Right forelimb (tissue), 1 donor: ENCODE data around the gene IER3.

Experiments
- DNase-seq: peaks from one replicate; pipeline ENCODE4 v3.0.0-alpha.2; 2018

Gene IER3, protein sequence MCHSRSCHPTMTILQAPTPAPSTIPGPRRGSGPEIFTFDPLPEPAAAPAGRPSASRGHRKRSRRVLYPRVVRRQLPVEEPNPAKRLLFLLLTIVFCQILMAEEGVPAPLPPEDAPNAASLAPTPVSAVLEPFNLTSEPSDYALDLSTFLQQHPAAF

DNA sequence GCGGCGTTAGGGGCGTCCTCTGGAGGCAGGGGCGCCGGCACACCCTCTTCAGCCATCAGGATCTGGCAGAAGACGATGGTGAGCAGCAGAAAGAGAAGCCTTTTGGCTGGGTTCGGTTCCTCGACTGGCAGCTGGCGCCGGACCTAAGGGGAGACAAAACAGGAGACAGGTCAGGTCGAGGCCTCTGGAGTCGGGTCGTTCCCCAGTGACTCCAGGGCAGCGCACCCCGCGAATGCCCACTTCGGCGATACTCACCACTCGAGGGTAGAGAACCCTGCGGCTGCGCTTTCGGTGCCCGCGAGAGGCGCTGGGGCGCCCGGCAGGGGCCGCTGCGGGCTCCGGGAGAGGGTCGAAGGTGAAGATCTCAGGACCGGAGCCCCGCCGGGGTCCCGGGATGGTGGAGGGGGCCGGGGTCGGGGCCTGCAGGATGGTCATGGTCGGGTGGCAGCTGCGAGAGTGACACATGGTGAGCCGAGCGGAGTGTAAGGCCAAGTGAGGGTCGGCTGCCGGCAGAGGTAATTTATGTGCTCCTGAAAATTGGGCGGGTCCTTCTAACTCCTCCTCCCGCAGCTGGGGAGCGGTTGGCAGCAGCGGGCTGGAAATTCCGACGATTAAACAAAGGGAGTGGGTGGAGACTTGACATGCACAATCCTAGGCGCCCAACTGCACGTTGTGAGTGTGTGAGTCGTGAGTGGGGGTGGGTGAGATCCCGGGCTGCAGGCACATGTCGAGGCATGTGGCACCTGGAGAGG is at the start of gene IER3:
Gene IER3, minus strand, starts transcription at position 494 of the 752 bp plus-strand sequence. Its CDS starts 29 bp downstream, at position 465.
- peak; percentile 86 for DNase-seq

GRCh38 chr6:30793521-30794194 is 49.3 kb upstream of the IER3 start:
- no peak for DNase-seq

- no peak for DNase-seq
Observed at GRCh38 chr6:30792786-30793185, 48.4 kb upstream of the IER3 start.

DNA sequence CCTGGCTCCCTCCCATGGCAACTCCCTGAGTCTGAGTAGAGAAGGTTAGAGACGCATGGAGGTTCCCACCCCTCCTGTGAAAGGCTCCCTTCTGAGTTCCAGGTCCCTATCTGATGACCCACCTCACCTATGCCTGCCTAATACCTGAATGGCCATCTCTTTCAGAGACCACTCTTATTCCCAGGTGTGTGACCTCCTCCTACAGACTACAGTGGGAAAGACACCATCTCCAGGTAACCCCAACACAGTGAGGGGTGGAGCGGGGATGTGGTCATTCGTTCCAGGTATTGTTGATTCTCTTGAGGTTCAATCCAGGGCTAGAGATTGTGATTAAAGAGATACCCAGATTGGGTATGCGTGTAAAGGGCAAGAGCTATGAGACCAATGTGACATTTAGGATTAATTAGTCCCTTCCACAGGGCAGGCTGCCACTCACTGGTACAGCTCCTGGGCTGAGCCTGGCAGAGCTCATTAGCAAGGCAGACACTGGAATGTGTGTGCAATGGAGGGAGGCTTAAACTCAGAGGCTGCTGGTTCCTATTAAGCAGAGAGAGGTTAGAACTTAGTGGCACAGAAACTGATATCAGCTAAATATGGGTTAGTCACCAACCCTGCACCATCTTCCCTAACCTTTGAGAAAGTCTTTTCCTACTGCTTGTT is 46.5 kb upstream of the IER3 start:
- no peak for DNase-seq

GRCh38 chr6:30789606-30790005 is 45.3 kb upstream of the IER3 start:
- no peak for DNase-seq

- DNase-seq = no peak
Observed at GRCh38 chr6:30787954-30788353, 43.6 kb upstream of the IER3 start.

GRCh38 chr6:30782425-30783014 is 38.2 kb upstream of the IER3 start:
- no peak for DNase-seq

GRCh38 chr6:30781743-30782424 is 37.5 kb upstream of the IER3 start:
- DNase-seq = peak; percentile 94

GRCh38 chr6:30781395-30781742 is 37.0 kb upstream of the IER3 start:
- no peak for DNase-seq

DNA sequence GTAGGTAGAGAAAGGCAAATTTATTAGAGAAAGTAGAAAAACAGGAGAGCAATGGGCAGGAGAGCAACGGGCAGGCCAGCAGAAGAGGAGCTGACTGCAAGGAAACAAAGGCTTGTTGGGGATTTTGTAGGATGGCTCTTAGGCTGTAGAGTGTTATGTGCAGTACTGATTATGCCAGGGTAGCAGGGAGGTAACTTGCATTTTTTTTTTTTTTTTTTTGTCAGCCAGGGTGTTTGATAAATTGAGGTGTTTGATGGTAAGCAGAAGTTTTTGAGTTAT is 36.2 kb upstream of the IER3 start:
- DNase-seq = no peak

- DNase-seq = no peak
Observed at GRCh38 chr6:30779850-30780641, 35.7 kb upstream of the IER3 start.

- no peak for DNase-seq
Observed at GRCh38 chr6:30778001-30778635, 33.8 kb upstream of the IER3 start.

DNA sequence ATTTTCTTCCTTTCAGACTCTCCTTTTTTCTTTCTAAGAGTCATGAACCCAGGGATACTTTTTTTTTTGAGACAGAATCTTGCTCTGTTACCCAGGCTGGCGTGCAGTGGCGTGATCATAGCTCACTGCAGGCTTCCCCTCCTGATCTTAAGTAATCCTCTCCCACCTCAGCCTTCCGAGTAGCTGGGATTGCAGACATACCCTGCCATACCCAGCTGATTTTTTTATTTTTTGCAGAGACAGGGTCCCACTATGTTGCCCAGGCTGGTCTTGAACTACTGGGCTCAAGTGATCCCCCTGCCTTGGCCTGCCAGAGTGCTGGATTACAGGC is 32.8 kb upstream of the IER3 start:
- DNase-seq = no peak

GRCh38 chr6:30776390-30777154 is 32.2 kb upstream of the IER3 start:
- DNase-seq = no peak

DNA sequence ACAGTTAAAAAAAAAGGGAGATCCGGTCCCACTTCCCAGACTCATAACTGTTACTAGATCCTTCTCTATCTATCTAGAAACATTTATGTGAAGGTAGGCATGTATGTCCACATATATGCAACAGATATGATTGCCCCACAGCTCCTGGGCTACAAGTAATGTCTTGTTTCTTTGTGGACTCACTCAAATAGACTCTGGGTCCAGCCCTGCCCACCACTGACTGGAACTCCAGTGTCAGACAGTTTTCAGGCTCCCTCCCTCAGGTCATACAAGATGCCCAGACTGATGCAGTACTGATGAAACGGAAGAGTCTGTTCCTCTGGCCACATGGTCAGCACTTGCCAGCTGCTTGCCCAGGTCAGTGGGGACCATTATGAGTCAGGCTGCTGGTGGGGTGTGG is 30.8 kb upstream of the IER3 start:
- no peak for DNase-seq

GRCh38 chr6:30774701-30775100 is 30.4 kb upstream of the IER3 start:
- DNase-seq = no peak

DNA sequence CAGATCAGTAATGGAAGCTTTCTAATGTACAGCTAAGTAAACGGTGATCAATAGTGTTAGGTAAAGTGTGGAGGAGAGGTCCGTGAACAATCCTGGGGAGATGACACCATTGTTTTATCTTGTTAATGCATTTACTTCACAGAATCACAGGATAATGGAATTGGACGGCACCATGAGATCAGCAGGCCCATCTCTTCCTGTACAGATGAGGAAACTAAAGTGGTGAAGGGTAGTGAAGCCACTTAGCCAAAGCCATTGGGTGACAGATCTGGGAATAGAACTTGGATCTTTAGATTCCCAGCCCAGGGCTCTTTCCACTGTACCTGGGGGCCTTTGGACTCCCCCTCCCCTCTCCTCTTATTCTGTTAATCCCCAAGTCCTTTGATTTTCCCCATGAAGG is 26.2 kb upstream of the IER3 start:
- DNase-seq = no peak

DNA sequence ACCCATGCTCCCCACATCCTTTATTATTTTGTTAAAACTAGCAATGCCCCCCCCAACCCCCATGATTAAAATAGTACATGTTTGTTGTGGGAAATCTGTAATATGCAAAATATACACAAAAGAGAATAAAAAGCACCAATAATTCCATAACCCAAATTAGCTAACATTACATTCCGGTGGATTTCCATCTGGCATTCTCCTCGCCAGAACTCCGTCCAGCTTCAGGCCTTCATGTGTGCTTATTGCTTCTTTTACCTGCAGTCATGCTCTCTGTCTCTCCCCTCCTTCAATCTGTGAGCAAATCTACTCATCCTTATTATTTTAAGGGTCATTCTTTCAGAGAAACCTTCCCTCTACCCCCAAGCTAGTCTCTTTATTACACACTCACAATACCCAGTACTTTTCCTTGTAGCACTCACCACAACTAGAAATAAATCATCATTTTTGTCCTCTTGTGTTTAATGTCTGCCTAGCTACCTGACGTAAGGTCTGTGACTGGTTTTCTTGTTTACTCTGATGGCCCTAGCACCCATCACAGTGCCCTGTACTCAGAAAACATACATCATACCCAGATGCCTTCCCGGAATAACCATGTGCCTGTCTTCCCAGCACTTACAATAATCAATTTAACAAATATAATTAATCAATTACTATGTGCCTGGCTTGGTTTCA is 25.6 kb upstream of the IER3 start:
- DNase-seq = no peak

DNA sequence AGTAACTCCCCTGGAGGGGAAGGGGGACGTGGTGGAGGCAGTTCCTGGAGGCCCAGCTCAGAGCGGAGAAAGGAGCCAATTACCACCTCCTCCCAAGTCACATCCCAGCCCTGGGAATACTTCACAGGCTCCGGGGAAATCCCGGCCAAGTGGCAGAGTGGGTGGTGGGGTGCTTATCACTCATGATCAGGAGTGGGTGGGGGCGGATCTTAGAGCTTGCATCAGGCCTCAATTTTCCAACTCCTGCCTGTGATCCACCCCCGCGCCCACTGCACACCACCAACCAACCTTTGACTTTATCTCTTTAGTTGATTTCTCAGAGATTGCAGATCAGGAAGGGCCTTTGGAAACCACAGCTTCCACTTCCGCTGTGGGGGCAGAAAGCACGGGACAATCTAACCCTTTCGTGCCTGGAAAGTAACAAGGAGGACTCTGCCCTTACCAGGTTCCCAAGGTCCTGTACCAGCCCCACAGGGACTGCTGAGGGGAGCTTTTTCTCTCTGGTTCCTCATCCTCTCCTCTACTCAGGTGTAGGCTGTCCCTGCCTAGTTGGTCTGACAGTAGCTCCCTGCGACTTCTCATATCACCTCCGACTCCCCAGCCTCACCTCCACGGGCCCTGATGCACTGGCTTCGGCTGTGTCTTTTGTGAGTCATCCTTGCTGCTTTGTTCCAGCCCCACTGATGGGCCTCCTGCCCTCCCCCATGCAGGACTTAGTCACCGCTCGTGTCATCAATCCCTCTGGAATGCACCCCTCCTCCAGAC is 24.9 kb upstream of the IER3 start:
- DNase-seq = no peak

DNA sequence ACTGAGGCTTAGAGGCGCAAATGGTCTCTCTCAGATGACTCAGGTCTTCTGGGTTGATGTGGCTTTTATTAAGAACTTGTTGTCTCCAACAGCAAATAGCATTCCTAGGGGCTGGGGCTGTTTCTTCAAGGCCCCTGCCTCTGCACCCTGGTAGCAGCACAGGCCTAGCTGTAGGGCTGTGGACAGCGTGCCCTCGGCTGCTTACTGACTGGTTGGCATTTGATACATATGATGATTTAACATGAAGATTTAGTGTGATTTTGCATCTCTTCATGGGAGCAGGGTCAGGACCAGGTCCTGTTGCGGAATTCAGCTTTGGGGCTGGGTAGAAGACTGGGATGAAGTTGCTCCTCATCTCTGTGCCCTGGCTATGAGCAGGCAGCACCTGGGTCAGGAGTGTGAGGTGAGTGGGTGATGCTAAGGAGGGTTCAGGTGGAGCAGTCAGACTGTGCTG is 24.3 kb upstream of the IER3 start:
- no peak for DNase-seq
